GM21619 (cell line): ENCODE measurements around the gene SH2D6.
"Not testable (repeated sequence)": the region's sequence is repeated elsewhere in the genome, so short reads cannot be mapped to it uniquely, and the experiment has no call there.

ENCODE experiments used
- ATAC-seq: cut with Tn5 transposase; IDR thresholded peaks from one replicate; pipeline ENCODE4 v1.9.1; 2021; ENCODE audit not compliant: unreplicated experiment

SH2D6 gene

DNA sequence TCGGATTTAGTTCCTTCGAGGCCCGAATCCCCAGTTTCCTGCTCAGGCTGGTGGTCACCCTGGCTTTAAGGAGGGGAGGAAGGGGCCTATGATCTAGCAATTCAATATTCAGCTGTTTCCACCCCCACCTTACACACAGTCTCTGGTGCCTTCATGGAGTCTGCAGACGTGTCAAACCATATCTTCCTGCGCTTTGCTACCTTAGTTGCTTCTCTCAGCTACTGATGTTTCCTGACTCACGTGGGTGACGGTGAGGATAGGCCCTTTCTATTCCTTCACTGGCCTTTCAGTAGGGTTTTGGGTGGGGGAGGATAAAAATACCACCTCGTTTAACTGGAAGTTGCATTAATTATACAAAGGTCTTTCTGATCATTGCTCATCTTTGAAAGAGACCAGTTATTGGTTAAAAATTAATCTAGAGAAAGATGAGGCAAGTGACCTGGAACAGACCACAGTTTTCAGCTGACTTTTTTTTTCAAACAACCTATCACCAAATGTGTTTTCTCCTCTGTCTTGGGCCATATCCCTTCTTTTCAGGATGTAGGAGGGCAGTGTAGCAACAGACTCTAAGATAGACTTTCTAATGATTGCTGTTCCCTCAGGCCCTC, 49.7 kb downstream of the SH2D6 start:
- no peak for ATAC-seq

DNA sequence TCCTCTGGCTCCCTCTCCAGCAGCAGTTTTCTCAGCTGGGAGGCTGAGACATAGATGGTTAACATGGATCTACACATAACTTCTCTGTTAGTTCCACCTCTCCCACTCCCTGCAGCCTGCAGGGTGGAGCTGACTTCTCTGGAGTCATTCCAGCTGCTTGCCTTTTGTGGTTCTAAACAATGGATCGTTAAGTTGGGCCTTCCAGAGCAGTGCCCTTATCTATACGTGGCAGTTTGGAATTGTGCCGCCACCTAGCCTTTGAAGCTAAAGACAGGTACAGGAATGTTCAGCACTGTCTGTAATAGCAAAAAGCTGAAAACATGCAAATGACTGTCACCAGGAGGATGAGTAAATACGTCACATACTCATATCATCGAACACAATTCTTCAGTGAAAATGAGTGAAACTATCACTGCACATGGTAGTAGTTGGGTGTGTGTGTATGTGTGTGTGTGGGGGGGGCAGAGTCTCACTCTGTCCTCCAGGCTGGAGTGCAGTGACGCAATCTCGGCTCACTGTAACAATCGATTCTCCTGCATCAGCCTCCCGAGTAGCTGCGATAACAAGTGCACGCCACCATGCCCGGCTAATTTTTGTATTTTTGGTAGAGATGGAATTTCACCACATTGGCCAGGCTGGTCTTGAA, 50.3 kb downstream of the SH2D6 start:
- ATAC-seq: no peak

DNA sequence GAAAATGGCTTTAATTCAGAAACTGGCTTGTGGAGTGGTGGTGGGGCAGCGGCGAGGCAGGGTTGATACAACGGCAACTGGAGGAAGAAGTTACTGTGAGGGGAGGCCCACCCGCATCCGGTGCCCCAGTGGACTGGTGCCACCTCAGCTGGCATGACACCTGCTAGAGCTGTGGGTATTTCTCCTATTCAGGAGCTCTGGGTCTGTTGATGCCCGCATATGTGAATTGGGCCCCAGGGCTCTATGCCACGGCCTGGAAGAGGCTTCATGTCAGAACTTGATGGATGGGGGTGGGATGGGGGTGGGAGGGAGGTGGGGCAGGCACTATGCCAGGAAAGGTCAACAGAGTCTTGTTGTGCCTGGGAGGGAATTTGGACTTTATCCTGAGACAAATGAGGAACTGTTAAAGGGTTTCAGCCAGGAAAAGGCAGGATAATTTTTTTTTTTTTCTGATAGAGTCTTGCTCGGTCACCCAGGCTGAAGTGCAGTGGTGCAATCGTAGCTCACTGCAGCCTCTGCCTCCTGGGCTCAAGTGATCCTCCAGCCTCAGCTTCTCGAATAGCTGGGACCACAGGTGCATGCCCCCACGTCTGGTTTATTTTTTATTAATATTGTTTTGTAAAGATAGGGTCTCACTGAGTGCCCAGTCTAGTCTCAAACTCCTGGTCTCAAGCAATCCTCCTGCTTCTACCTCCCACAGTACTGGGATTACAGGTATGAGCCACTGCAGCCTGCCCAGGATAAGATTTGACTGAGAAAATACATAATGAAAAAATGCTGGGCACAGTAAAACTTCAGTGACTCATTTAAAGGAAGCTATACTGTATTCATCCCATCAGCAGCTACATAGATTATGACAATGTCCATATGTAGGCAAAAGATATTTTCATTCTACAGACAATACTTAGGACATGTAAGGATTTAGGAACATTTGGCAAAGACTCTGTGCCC, 52.6 kb downstream of the SH2D6 start:
- ATAC-seq: no peak

DNA sequence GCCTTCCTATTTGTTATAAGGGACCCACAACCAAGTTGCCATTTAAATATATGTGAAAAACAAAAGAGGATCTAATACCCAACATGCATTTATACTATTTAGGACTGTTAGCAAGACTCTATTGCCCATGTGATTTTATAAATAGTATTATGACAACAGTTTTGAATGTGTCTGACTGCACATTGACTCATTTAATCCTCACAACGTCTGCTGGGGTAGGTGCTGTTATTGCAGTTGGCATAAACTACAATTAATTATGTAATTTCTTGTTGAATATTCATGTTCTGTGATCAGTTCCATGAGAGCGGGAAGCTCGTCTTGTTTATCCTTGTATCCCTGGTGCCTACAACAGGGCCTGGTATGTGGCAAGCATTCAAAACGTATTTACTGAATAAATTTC, 53.7 kb downstream of the SH2D6 start:
- no peak for ATAC-seq

DNA sequence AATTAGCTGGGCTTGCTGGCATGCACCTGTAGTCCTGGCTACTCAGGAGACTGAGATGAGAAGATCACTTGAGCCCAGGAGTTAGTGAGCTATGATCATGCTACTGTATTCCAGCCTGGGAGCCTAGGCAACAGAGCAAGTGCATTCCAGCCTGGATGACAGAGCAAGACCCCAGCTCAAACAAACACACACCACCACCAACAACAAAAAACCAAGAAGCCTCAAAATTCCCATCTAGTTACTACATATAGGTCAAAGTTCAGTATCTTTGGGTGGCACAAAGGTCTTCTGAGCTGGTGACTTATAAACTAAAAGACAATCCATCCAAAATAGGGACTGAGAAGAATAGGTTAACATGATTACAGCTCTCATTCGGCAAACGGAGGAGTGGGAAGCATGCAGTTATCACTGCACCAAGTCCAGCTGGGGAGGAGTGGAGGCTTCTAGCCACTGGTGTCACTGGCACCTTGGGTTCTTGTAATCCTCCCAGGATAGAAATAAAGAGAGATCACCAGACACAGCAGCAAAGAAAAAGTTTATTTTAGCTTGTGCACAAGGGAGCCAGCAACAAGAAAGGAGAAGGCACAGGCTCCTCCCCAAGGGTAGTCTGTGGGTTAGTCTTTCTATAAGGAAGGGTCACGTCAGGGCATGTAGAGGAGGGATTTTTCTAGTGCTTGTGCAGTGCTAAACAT, 57.4 kb downstream of the SH2D6 start:
- no peak for ATAC-seq

DNA sequence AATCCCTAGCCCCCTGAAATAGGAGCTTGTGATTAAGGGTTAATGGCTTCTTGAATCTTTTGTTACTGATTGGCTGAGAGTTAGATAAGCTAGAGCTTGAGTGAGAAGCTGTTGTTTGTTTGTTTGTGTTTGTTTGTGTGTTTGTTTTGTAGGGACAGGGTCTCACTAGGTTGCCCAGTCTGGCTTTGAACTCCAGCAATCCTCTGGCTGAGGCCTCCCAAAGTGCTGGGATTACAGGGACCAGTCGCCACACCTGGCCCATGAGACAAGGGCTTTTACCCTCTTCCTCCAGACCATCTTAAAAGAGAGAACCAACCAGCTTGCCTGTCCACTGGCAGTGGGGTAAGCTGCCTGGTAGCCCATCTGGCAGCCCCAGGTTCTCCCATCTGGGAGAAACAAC, 58.1 kb downstream of the SH2D6 start:
- ATAC-seq: no peak

DNA sequence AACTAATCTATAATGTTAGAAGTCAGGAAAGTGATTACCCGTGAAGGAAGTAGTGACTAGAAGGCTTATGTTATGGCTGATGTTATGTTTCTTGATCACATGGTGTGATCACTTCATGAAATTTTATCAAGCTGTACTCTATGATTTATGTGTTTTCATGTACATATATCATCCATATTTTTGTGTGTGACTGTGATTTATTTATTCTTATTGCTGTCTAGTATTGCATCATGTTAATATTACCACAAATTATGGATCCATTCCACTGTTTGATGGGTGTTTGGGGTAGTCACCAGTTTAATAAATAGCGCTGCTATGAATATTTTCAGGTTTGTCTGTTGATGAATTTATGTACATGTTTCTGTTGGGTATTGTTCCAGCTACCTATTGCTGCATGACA, 59.4 kb downstream of the SH2D6 start:
- ATAC-seq: no peak

DNA sequence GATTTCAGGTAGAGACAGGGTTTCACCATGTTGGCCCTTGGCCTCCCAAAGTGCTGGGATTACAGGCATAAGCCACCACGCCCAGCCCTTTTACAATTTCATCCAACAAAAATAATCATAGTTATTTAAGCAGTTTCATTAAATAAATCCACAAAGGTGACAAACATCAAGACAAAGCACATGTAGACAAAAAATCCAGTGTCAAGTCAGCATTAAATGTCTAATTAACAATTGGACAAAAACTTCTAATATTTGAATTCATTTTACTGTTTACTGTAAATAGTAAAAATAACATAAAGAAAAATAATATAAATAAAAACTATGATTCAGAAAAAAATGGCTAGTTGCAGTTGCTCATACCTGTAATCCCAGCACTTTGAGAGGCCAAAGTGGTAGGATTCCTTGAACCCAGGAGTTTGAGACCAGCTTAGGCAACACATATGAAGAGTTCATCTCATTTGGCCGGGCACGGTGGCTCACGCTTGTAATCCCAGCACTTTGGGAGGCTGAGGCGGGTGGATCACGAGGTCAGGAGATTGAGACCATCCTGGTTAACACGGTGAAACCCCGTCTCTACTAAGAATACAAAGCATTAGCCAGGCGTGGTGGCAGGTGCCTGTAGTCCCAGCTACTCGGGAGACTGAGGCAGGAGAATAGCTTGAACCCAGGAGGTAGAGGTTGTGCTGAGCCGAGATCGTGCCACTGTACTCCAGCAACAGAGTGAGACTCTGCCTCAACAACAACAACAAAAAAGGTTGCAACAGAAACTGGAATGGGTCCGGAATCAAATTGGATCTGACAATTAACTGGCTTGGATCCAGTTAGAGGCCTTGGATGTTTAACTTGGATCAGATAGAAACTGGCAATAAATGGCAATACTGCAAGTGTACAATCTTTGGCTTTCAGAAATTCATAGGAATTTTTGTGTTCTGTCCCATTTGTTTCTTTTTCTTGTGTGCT, 63.6 kb downstream of the SH2D6 start:
- ATAC-seq: no peak

DNA sequence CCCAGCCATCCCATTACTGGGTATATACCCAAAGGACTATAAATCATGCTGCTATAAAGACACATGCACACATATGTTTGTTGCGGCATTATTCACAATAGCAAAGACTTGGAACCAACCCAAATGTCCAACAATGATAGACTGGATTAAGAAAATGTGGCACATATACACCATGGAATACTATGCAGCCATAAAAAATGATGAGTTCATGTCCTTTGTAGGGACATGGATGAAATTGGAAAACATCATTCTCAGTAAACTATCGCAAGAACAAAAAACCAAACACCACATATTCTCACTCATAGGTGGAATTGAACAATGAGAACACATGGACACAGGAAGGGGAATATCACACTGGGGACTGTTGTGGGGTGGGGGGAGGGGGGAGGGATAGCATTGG, 66.1 kb downstream of the SH2D6 start:
- ATAC-seq: not testable (repeated sequence)

DNA sequence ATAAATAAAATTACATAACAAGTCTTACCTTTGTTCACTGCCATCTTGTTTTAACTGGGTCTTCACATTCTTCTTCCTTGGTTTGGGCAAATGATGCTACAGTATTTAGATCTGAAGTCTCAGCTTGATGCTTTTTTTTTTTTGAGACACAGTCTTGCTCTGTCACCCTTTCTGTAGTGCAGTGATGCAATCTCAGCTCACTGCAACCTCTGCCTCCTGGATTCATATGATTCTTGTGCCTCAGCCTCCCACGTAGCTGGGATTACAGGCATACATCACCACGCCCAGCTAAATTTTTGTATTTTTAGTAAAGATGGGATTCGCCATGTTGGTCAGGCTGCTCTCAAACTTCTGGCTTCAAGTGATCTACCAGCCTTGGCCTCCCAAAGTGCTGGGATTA, 67.3 kb downstream of the SH2D6 start:
- ATAC-seq: no peak
